SHP77 treated with DMSO at 0.1 percent for 48 hours (cell line): ENCODE measurements around the gene HOXB7.

Experiments
- DNase-seq: peaks from one replicate; lab custom pipeline; 2025; lab: John Stamatoyannopoulos, UW

The HOXB7 gene

DNA sequence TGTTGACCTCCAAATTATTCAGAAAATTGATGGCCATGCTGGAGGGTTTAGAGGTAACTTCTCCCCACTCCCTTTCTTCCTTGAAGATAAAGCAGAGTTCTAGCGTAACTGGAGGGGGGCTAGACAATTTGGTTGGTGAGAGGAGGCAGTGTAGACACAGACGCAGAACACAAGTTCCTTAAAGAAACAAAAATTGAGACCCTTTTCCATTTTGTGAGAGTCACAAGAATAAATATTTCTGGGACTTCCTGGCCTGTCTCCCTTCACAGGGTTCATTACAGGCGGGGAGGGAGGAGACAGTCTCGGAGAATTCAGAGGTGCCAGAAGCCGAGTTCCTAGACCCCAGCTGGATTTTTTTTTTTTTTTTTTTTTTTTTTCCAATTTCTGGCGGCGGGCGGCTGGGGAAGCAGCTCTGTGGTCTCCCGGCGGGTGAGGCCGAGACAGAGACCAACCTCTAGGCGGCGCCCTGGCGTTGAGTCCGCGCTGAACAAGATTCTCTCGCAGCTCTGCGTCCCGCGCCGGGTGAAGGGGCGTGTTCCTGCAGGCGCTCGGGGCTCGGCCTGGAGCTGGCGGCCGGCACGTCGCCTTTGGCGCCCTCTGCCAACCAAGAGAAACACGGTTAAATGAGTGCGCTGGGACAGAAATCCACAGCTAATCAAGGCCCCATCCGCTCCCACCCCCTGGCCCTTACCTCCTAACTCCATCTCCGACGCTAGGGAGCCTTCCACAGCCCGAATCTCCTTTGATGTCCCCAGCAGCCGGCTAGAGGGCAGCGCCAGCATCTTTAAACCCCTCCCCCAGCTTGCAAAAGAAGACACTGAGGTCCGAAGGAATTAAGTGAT lies 25.6 kb upstream of the HOXB7 start:
- peak; percentile 26 for DNase-seq

DNA sequence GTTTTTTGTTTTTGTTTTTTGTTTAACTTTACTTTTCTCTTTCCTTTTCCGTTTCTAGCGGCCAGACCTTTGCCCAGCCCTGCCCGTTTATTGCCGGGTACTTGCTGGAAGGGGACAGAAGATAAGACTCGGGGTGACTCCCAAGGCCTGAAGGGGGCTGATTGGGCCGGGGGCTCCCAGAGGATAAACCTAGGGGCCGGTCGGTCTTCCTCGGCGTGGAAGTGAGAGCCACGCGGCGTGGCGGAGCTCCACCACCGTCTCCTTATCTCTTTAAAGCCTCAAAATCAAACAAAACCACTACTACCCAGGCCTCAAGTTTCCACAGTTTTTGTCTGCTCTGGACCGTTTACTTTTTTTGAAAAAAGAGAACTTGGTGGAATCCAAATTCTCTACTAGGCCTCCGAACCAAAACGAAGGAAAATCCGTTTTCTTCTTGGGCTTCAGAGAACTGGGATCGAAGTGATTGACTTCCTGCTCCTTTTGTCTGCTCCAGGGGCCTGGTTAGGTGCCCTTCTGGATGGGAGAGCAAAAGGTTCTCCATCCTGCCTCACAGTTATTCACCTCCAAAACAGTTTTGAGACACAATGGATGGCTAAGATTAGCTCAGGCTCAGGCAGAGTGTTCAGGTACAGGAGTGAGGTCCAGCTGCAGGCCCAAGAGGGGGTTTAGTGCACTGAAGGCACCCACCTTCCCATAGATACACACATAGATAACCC lies 23.8 kb upstream of the HOXB7 start:
- no peak for DNase-seq

DNA sequence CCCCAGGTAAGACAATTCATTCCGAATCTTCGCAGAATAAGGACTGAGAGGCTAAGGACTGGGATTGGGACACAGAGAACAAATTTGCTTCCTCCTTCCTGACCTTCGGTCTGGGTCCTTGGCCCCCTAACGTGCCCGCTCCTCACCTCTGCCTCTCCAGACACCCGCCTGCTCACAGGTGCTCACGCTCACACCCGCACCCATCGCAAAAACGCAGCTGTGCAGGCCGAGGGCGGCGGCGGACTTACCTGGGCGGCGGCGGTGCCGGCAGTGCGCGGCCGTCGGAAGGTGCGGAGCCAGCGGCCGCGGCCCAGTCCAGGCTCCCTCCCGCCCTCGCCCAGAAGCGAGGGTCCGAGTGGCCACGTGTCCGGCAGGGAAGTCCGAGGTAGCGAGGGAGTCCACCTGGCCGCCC lies 22.5 kb upstream of the HOXB7 start:
- DNase-seq: no peak

DNA sequence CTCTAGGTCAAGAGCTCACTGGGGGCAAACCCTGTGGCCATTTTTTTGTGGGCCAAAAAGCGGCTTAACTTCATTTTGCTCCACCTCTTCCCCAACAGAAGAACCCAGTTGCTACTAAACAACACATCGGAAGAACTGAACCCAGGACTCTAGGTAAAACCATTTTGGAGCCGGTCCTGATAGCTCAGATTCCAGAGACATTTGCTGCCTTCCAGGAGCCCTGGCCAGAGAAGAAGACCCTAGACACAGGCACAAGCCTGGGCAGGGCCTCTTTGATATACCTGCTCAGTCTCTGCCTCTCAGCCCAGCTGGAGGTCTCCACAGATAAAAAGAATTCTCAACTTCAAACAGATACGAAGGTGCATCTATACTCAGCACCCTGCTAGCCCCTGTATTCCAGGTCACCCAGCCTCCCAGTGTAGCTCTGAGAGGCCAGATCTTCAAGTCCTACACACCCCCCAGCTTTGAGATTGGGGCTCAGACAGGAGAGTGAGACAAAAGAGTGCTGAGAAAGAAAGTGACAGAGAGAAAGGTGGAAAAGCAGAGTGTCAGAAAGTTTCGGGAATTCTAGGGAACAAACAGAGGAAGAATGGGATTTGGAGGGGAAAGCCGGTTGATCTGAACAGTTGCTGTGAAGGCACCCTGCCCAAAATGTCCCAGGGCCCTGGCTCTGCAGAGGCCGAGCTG lies 21.9 kb upstream of the HOXB7 start:
- DNase-seq: no peak

DNA sequence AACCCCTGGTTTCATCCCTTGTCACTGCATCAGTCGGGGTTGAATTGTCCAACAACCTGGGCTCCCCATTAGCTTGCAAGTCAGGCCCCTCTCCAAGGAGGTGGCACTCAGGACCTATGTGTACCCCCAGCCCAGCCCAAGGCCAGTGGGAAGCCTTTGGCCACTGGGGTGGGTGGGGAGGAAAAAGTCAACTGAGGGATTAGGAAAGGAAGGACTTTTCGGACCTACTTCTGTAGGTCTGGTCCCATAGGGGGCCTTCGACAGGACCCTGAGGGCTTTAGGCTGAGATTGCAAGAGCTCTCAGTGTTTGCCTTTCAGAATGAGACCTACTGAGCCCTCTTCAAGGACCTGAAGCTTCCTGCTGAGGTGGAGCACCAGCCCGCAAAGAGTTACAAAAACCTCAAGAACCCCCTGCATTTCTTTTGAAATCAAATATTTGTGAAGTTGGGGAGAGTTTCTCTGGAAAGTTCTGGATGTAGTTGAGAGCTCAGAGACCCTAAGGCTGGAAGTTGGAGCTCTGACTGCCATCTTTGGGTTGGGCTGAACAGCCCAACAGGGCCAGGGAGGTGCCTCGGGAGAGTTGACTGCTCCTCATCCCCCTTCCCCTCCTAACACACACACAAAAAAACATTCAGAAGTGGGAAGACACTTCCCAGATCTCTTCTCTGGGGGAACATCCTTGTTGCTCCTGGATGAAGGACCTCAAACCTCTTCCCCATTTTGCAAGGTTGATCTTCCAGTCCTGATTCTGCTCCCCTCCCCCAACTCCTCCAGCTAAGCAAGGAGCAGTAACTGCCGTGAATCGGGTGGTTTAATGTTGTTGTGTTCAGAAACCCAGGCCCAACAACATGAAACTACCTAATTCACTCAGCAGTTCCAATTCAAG lies 21.1 kb upstream of the HOXB7 start:
- DNase-seq: no peak

- DNase-seq: no peak
Observed at GRCh38 chr17:48630925-48631692, 20.3 kb upstream of the HOXB7 start.

DNA sequence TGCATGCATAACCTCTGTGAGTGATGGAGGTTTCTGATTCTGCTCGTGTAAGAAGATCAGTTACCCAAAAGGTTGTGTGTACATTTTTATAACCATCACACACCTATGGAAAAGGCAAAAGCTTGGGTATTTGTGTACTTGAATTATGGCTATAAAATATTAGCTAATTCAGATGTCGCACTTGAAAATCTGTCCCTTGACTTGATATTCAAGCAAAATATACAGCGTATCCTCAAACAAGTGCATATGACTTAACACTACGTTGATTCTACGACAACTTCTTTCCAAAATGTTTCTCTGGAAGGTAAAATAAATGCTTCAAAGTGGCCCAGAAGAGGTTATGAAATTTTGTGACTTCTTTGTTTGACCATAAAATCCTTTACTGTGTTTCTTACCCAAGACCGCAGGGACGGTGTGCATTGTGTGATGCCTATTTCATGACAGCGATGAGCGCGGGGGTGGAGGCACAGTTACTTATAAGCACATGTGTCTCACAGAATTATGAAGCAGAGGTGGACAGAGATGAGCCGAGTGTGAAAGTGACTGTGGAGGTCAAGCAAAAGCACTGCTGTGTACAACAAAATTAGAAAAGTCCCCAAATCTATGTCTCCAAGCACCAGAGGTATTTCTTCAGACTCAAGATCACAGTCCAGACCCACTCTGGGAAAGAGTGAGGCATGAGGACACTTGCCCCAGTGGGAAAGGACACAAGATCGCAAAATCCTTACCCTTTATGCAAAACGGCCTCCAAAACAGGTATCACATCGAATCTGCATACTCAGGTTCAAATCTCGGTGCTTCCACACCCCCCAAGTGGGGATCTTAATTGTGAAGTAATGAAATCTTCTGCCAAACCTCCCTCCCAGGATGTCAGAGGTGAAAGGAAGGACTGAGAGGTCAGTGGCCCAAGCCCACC lies 19.4 kb upstream of the HOXB7 start:
- DNase-seq: no peak

- DNase-seq: no peak
Observed at GRCh38 chr17:48629411-48629759, 18.6 kb upstream of the HOXB7 start.

- DNase-seq: no peak
Observed at GRCh38 chr17:48628649-48629410, 18.0 kb upstream of the HOXB7 start.

- DNase-seq: no peak
Observed at GRCh38 chr17:48627623-48628521, 17.1 kb upstream of the HOXB7 start.

DNA sequence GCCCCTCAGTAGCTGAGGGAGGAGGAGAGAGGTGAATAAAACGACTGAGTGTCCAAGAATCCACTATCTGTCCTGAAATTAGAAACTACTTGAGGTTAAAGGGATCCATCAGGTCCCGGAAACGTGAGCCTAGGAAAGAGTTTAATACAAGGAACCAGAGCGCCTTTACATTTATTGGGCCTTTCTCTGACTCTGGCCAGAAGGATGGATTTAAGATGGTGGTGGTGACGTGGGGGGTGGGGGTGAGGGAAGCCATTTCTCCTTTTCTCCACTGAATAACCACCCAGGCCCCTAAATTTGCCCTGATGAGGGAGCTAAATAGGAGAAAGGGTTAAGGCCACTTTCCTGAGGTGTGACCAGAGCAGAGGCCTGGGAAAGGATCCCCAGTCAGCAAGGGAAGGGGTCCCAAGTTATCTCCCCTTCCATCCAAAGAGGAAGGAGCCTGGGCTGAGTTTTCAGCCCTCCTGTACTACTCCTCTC lies 16.3 kb upstream of the HOXB7 start:
- no peak for DNase-seq

DNA sequence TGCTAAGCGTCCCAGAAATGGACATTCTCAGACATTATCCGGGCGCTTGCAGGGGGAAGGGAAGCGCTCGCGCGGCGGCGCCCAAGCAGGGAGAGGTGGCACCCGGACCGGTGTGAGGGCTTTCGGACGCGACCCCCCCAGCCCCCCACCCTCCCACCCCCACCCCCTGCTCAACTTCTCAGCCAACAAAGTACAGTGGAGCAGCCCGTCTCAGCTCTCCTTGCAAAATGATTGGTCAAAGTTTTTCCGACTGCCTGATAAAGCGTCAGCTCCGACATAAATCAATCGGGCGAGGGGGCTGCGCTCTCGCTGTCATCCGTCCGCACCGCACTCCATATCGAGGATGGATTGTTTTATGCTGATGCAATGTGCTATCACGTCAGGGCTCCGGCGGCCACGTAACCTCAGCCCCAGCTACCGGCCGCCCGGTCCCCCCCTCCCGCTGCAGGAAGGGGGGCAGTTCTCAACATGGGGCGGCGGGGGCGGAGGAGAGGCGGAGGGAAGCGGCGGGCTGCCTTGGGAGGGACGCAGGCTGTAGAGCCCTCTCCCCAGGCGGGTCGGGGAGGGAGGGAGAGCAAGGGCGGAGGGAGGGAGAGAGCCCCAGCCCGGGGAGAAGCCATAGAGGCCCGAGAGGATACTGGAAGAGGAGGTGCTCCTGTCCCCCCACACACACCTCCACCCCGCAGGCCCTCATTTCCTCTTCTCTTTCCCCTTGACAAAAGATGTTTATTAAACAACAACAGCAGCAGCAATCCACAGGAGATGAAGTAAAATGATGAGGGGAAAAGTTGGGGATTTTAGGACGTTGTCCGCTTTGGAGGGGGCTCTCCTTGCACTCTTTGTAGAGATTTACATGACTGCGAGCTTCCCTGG lies 15.7 kb upstream of the HOXB7 start, which contains the start of gene HOXB9:
Gene HOXB9, minus strand, starts transcription at position 114 of the 873 bp plus-strand sequence. Its CDS starts 89 bp downstream, at position 25.
- peak; percentile 80 for DNase-seq

- DNase-seq: no peak
Observed at GRCh38 chr17:48625495-48626244, 14.9 kb upstream of the HOXB7 start.

DNA sequence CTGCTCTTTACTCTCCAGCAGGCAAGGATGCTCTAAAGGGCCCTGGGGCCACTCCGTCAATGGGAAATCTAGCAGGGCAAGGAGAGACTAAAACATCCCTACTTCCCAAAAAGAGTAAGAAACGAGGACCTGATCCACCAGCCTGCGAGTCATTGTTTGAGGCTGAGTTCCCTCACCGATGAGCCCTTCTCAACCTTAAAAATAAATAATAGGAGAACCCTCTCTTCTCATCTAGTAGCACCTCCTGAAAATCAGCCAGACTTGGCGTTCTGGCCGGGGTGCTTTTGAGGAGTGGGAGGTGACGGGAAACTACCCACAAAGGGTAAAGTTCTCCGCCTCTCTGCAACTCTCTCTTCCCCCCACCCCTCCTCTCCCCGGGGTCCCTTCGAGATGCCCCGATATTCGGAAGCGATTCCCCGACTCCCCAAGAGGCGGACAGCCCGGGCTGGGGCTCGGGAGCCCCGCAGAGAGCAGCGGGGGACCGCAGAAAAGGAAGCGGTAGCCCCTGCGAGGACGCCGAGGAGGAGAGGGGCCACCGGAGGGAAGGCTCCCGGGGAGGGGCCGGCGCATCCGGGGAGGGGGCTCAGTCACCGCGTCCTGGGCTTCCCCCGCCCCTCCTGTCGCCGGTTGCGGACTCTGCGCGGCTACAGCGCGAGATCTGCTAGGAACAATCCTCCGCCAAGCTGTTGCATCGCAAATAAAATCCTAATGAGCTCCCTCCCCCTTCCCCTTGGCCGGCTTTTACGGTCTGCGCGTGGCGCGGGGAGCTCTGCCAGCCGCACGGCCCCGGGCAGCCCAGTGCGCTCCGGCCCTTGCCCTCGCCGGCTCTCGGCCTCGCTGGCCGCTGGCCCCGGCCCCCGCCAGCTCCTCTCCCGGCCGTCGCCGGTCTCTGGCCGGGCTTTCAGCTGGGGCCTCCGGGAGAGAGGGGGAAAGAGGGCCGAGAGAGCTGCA lies 14.0 kb upstream of the HOXB7 start:
- DNase-seq: peak; percentile 23

- no peak for DNase-seq
Observed at GRCh38 chr17:48624118-48624517, 13.3 kb upstream of the HOXB7 start.
